GM19463 (cell line): Measurements from ENCODE around the gene MKKS.

Experiments
- ATAC-seq: cut with Tn5 transposase; IDR thresholded peaks from one replicate; pipeline ENCODE4 v1.9.1; 2021; ENCODE audit warnings: mild to moderate bottlenecking, moderate library complexity; ENCODE audit not compliant: unreplicated experiment

The MKKS gene

GRCh38 chr20:10433623-10434466 lies at the start of gene MKKS:
Gene MKKS, minus strand, starts transcription at chr20:10434222. Its CDS starts 20,708 bp downstream, at chr20:10413514.
- ATAC-seq = peak; percentile 49

- ATAC-seq = no peak
Observed at GRCh38 chr20:10483691-10484090, 49.7 kb upstream of the MKKS start.

- ATAC-seq = no peak
Observed at GRCh38 chr20:10481676-10482075, 47.7 kb upstream of the MKKS start.

GRCh38 chr20:10478930-10479329 lies 44.9 kb upstream of the MKKS start:
- no peak for ATAC-seq

- ATAC-seq = peak; percentile 70
Observed at GRCh38 chr20:10478205-10478604, 44.2 kb upstream of the MKKS start.

GRCh38 chr20:10476319-10476724 lies 42.3 kb upstream of the MKKS start:
- ATAC-seq = peak; percentile 71

GRCh38 chr20:10475225-10475624 lies 41.2 kb upstream of the MKKS start:
- no peak for ATAC-seq

- ATAC-seq = no peak
Observed at GRCh38 chr20:10474606-10475184, 40.7 kb upstream of the MKKS start.

- ATAC-seq = no peak
Observed at GRCh38 chr20:10472871-10473270, 38.8 kb upstream of the MKKS start.

GRCh38 chr20:10470276-10470675 lies 36.3 kb upstream of the MKKS start:
- ATAC-seq = no peak

- no peak for ATAC-seq
Observed at GRCh38 chr20:10469599-10469998, 35.6 kb upstream of the MKKS start.

GRCh38 chr20:10469056-10469455 lies 35.0 kb upstream of the MKKS start:
- no peak for ATAC-seq

- no peak for ATAC-seq
Observed at GRCh38 chr20:10468340-10468845, 34.4 kb upstream of the MKKS start.

- no peak for ATAC-seq
Observed at GRCh38 chr20:10467681-10468339, 33.8 kb upstream of the MKKS start.

GRCh38 chr20:10466855-10467254 lies 32.8 kb upstream of the MKKS start:
- ATAC-seq = no peak

GRCh38 chr20:10466325-10466724 lies 32.3 kb upstream of the MKKS start:
- ATAC-seq = no peak

GRCh38 chr20:10465135-10465534 lies 31.1 kb upstream of the MKKS start:
- no peak for ATAC-seq

GRCh38 chr20:10463622-10464021 lies 29.6 kb upstream of the MKKS start:
- ATAC-seq = no peak

- ATAC-seq = no peak
Observed at GRCh38 chr20:10462516-10462915, 28.5 kb upstream of the MKKS start.

GRCh38 chr20:10461495-10461894 lies 27.5 kb upstream of the MKKS start:
- no peak for ATAC-seq

- ATAC-seq = peak; percentile 47
Observed at GRCh38 chr20:10454151-10454750, 20.2 kb upstream of the MKKS start.
